Loucy (cell line): ENCODE results near the gene NFATC1.

Source experiments
- H2AFZ ChIP-seq: fragments of 200-600 bp; sonication (generic); 2 replicates; pipeline ENCODE4 v1.6.0; 2016; ENCODE audit warnings: antibody characterized with exemption, mild to moderate bottlenecking, low read length, moderate library complexity
- H3F3A ChIP-seq: fragments of 200-600 bp; 2 replicates; pipeline ENCODE4 v1.6.0; 2016; ENCODE audit warnings: antibody characterized with exemption, low read depth, mild to moderate bottlenecking
- H3K27me3 ChIP-seq: fragments of 200-600 bp; sonication (generic); 2 replicates; pipeline ENCODE4 v1.6.1; 2014; ENCODE audit warnings: low read length, mild to moderate bottlenecking; ENCODE audit not compliant: insufficient read depth, poor library complexity, severe bottlenecking
- H3K36me3 ChIP-seq: fragments of 200-600 bp; sonication (generic); 2 replicates; pipeline ENCODE4 v1.6.1; 2016; ENCODE audit warnings: low read length; ENCODE audit not compliant: insufficient read depth
- H3K4me1 ChIP-seq: fragments of 200-600 bp; sonication (generic); 2 replicates; pipeline ENCODE4 v1.5.1; 2014; ENCODE audit warnings: low read length, mild to moderate bottlenecking; ENCODE audit not compliant: insufficient read depth, poor library complexity, severe bottlenecking
- H3K4me2 ChIP-seq: fragments of 200-600 bp; sonication (generic); 2 replicates; pipeline ENCODE4 v1.6.0; 2014; ENCODE audit warnings: antibody characterized with exemption, low read length, low read depth, mild to moderate bottlenecking; ENCODE audit not compliant: poor library complexity, severe bottlenecking
- H3K4me3 ChIP-seq: fragments of 200-600 bp; sonication (generic); 2 replicates; pipeline ENCODE4 v1.5.1; 2014; ENCODE audit warnings: low read length, mild to moderate bottlenecking, mixed read lengths; ENCODE audit not compliant: poor library complexity, severe bottlenecking
- H3K79me2 ChIP-seq: fragments of 200-600 bp; sonication (generic); 2 replicates; pipeline ENCODE4 v1.6.1; 2014; ENCODE audit warnings: low read length; ENCODE audit not compliant: insufficient read depth
- H3K9ac ChIP-seq: fragments of 200-600 bp; sonication (generic); 2 replicates; pipeline ENCODE4 v1.6.0; 2014; ENCODE audit warnings: mild to moderate bottlenecking, low read depth, low read length, moderate library complexity; ENCODE audit not compliant: poor library complexity, severe bottlenecking
- H3K9me2 ChIP-seq: fragments of 200-600 bp; sonication (generic); replicated peaks from 2 replicates; pipeline ENCODE4 v1.6.1; 2016; ENCODE audit warnings: low read depth, low read length, mixed read lengths
- H3K9me3 ChIP-seq: fragments of 200-600 bp; sonication (generic); 2 replicates; pipeline ENCODE4 v1.6.1; 2014; ENCODE audit warnings: mild to moderate bottlenecking, antibody characterized with exemption, low read length, low read depth; ENCODE audit not compliant: insufficient read depth
- H4K20me1 ChIP-seq: fragments of 200-600 bp; sonication (generic); 2 replicates; pipeline ENCODE4 v1.6.0; 2014; ENCODE audit warnings: antibody characterized with exemption, low read length, mild to moderate bottlenecking; ENCODE audit not compliant: insufficient read depth, poor library complexity, severe bottlenecking
- EZH2phosphoT487 ChIP-seq: fragments of 200-600 bp; IDR thresholded peaks from 2 replicates; pipeline ENCODE4 v1.6.1; 2018; ENCODE audit warnings: antibody characterized with exemption, mild to moderate bottlenecking, moderate library complexity, borderline replicate concordance
- TF ChIP-seq, protein P1 (sequence below): fragments of 200-600 bp; sonication (generic); conservative IDR thresholded peaks from 2 replicates; pipeline ENCODE4 v1.5.1; 2014; ENCODE audit warnings: mild to moderate bottlenecking, antibody characterized with exemption, low read length

The NFATC1 gene

GRCh38 chr18:79531926-79532312 lies 136.2 kb downstream of the NFATC1 start:
- H2AFZ ChIP-seq, result no peak overlapping the region
- H3K4me2 ChIP-seq, result no peak overlapping the region
- no peaks in the 10 kb centered on the region for H3K4me1 ChIP-seq
- TF ChIP-seq, protein P1, sequence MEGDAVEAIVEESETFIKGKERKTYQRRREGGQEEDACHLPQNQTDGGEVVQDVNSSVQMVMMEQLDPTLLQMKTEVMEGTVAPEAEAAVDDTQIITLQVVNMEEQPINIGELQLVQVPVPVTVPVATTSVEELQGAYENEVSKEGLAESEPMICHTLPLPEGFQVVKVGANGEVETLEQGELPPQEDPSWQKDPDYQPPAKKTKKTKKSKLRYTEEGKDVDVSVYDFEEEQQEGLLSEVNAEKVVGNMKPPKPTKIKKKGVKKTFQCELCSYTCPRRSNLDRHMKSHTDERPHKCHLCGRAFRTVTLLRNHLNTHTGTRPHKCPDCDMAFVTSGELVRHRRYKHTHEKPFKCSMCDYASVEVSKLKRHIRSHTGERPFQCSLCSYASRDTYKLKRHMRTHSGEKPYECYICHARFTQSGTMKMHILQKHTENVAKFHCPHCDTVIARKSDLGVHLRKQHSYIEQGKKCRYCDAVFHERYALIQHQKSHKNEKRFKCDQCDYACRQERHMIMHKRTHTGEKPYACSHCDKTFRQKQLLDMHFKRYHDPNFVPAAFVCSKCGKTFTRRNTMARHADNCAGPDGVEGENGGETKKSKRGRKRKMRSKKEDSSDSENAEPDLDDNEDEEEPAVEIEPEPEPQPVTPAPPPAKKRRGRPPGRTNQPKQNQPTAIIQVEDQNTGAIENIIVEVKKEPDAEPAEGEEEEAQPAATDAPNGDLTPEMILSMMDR, result no peak
- TF ChIP-seq EZH2phosphoT487, result no peak
- H3K79me2 ChIP-seq, result no peaks in the 10 kb centered on the region
- no peaks in the 10 kb centered on the region for H3F3A ChIP-seq
- H3K9ac ChIP-seq, result no peak overlapping the region
- H3K9me3 ChIP-seq, result no peaks in the 10 kb centered on the region
- H4K20me1 ChIP-seq, result no peaks in the 10 kb centered on the region
- H3K27me3 ChIP-seq, result no peaks in the 10 kb centered on the region
- H3K36me3 ChIP-seq, result peaks cover 6% of the 10 kb centered on the region; the same call in 1 of the 2 replicates
- no peaks in the 10 kb centered on the region for H3K9me2 ChIP-seq
- no peak overlapping the region for H3K4me3 ChIP-seq

GRCh38 chr18:79532313-79533007 lies 136.7 kb downstream of the NFATC1 start:
- Histone ChIP-seq H3K9me3 (0 out of 2 replicates have a peak, but pooled peaks cover under 1% of the 10 kb centered on the region), H3K27me3 (no peaks in the 10 kb centered on the region), H3K4me3 (no peak overlapping the region), H2AFZ (no peak overlapping the region), H3F3A (no peaks in the 10 kb centered on the region), H3K4me1 (no peaks in the 10 kb centered on the region), H3K4me2 (no peak overlapping the region), H3K36me3 (peaks cover 6% of the 10 kb centered on the region; the same call in 1 of the 2 replicates), H3K9me2 (no peaks in the 10 kb centered on the region), H3K79me2 (no peaks in the 10 kb centered on the region), H4K20me1 (no peaks in the 10 kb centered on the region), H3K9ac (no peak overlapping the region)
- TF ChIP-seq, protein P1, result no peak
- no peak for TF ChIP-seq EZH2phosphoT487

DNA sequence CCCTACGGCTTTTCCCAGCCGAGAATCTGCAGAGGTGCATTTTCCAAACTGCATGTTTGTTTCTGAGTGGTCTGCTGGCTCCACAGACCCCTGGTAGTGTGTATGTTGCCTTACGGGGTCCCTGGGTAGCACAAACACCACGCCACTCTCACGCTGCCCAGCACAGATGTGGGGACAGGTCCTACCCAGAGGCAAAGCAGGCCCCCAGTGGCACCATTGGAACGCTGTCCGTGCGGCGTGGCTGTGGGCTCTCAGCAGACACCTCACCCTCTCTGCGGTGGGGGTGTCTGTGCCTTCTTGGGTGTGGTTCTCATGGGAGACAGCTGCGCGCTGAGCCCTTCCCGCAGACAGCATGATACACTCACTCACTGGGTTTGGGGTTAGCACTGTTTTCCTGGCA lies 137.4 kb downstream of the NFATC1 start:
- no peaks in the 10 kb centered on the region for H3K27me3 ChIP-seq

More for the DNA sequence above, 137.4 kb downstream of the NFATC1 start:
- Histone ChIP-seq H3K79me2 (no peaks in the 10 kb centered on the region), H3K9me3 (0 out of 2 replicates have a peak, but pooled peaks cover 6% of the 10 kb centered on the region), H3K9ac (no peak overlapping the region), H3K36me3 (peaks cover 4% of the 10 kb centered on the region; the same call in 1 of the 2 replicates), H3K4me3 (no peak overlapping the region), H3F3A (no peaks in the 10 kb centered on the region), H3K9me2 (no peaks in the 10 kb centered on the region), H3K4me1 (no peaks in the 10 kb centered on the region), H2AFZ (no peak overlapping the region), H4K20me1 (no peaks in the 10 kb centered on the region), H3K4me2 (no peak overlapping the region)
- TF ChIP-seq, protein P1, result no peak
- no peak for TF ChIP-seq EZH2phosphoT487
